Measurements from ENCODE around the gene USO1. TPM values are rescaled to one million over a fixed set of nuclear protein-coding genes. Genes with fewer than 3 reads are reported as not detected.

USO1 gene
- total and polyA plus RNA-seq, 2 experiments from 2014 or later: 113 to 277 TPM

- TF ChIP-seq ETS1 (IDR thresholded peaks at IDR 0.05): no peak
- no peak for TF ChIP-seq REST (IDR thresholded peaks at IDR 0.05; ENCODE audit: unreplicated experiment)
These were observed 14.1 kb upstream of the USO1 start (continued) for GRCh38 chr4:75710246-75710645.

GRCh38 chr4:75714011-75714410, 10.4 kb upstream of the USO1 start:
- Histone ChIP-seq H3K4me2 (no peak overlapping the region), H3K36me3 (ENCODE audit: insufficient read depth) (no peaks in the 10 kb centered on the region), H3K4me1 (ENCODE audit: insufficient read depth) (peaks cover 16% of the 10 kb centered on the region), H3K9me2 (ENCODE audit: insufficient read depth) (no peaks in the 10 kb centered on the region), H3K79me2 (replicated peaks; ENCODE audit: insufficient read depth) (peaks cover 99% of the 10 kb centered on the region), H3K27me3 (ENCODE audit: insufficient read depth) (no peaks in the 10 kb centered on the region), H3K27ac (ENCODE audit: low read depth) (no peak overlapping the region), H3F3A (replicated peaks; ENCODE audit: low read depth) (no peaks in the 10 kb centered on the region), H2AFZ (no peak overlapping the region), H4K20me1 (replicated peaks; ENCODE audit: insufficient read depth) (no peaks in the 10 kb centered on the region), H3K4me3 (no peak overlapping the region)
- DNase-seq (ENCODE audit: low spot score) (no peak), ATAC-seq (no peak)
- peak overlapping the region; percentile 33; the same call in 1 of the 2 replicates for H3K27ac Mint-ChIP-seq
- peaks cover 25% of the 10 kb centered on the region for H3K4me1 Mint-ChIP-seq
- H3K4me3 Mint-ChIP-seq: no peak overlapping the region
- H3K9me3 Mint-ChIP-seq: no peaks in the 10 kb centered on the region
- peaks cover 3% of the 10 kb centered on the region for H3K27me3 Mint-ChIP-seq (ENCODE audit: insufficient read depth, low read depth, poor library complexity)
- H3K36me3 Mint-ChIP-seq (ENCODE audit: low read depth): peaks cover 27% of the 10 kb centered on the region
- TF ChIP-seq EZH2phosphoT487 (IDR thresholded peaks at IDR 0.05; ENCODE audit: unreplicated experiment) (no peak), REST (IDR thresholded peaks at IDR 0.05; ENCODE audit: unreplicated experiment) (no peak)

GRCh38 chr4:75714704-75715103, 9.7 kb upstream of the USO1 start:
- Histone ChIP-seq H3K79me2 (replicated peaks; ENCODE audit: insufficient read depth) (peaks cover 99% of the 10 kb centered on the region), H3K4me3 (no peak overlapping the region), H3K36me3 (ENCODE audit: insufficient read depth) (no peaks in the 10 kb centered on the region; the same call in 1 of the 2 replicates), H2AFZ (no peak overlapping the region), H3K27me3 (ENCODE audit: insufficient read depth) (no peaks in the 10 kb centered on the region), H3K27ac (ENCODE audit: low read depth) (0 out of 2 replicates have a peak overlapping the region, but pooled peaks have one; percentile 33), H3K9me2 (ENCODE audit: insufficient read depth) (no peaks in the 10 kb centered on the region), H3F3A (replicated peaks; ENCODE audit: low read depth) (no peaks in the 10 kb centered on the region), H3K4me1 (ENCODE audit: insufficient read depth) (peaks cover 16% of the 10 kb centered on the region), H4K20me1 (replicated peaks; ENCODE audit: insufficient read depth) (no peaks in the 10 kb centered on the region), H3K4me2 (peak overlapping the region; percentile 14; the same call in 1 of the 2 replicates)
- Mint-ChIP-seq H3K4me1 (peaks cover 25% of the 10 kb centered on the region), H3K4me3 (no peak overlapping the region), H3K27ac (peak overlapping the region; percentile 85), H3K9me3 (no peaks in the 10 kb centered on the region), H3K27me3 (ENCODE audit: insufficient read depth, low read depth, poor library complexity) (peaks cover 3% of the 10 kb centered on the region), H3K36me3 (ENCODE audit: low read depth) (peaks cover 31% of the 10 kb centered on the region)
- no peak for DNase-seq (ENCODE audit: low spot score)
- no peak for ATAC-seq
- TF ChIP-seq STAT1 (IDR thresholded peaks at IDR 0.05; ENCODE audit: unreplicated experiment) (no peak), ETS1 (IDR thresholded peaks at IDR 0.05) (no peak), CTCF (conservative IDR thresholded peaks at IDR 0.05; ENCODE audit: low read depth in 2 of 2) (no peak), EZH2phosphoT487 (IDR thresholded peaks at IDR 0.05; ENCODE audit: unreplicated experiment) (no peak), JUNB (IDR thresholded peaks at IDR 0.05; ENCODE audit: unreplicated experiment) (no peak), ZNF331 (CRISPR knock-in tag; IDR thresholded peaks at IDR 0.05; ENCODE audit: low read depth) (no peak)

Data from GM23338 (cell line).